PC-9 (cell line): ENCODE data around the gene MYO16. TPM values are rescaled to one million over a fixed set of nuclear protein-coding genes. Genes with fewer than 3 reads are reported as not detected.

ENCODE experiments used
- BruUV-seq: library from RNA; stranded (reverse); fragments of 400-500 nt; replicated peaks from 2 replicates; lab custom pipeline; 2021; lab: Mats Ljungman, UMichigan
- CTCF ChIA-PET: fragments of 300-600 bp; sonication (Branson Sonifier 250); formaldehyde crosslinking; loops from one replicate; lab custom pipeline; 2022; ENCODE audit warnings: antibody characterized with exemption; lab: Charles Lee
- POLR2A ChIA-PET: fragments of 300-600 bp; sonication (Branson Sonifier 250); formaldehyde crosslinking; loops from one replicate; lab custom pipeline; 2022; ENCODE audit warnings: antibody characterized with exemption; ENCODE audit not compliant: unreplicated experiment; lab: Charles Lee
- DNase-seq, 2 experiments: peaks; one replicate each; pipeline versions ENCODE4 v3.0.0 to v3.0.0-alpha.2; 2015 to 2022; ENCODE audit warnings: mixed read lengths in 1 of 2
- H2AFZ ChIP-seq: fragments of 200-600 bp; sonication (generic); 2 replicates; pipeline ENCODE4 v1.8.1; 2017; ENCODE audit warnings: antibody characterized with exemption
- H3F3A ChIP-seq: fragments of 200-600 bp; sonication (generic); 2 replicates; pipeline ENCODE4 v1.8.1; 2017; ENCODE audit warnings: antibody characterized with exemption, mild to moderate bottlenecking, low read depth; ENCODE audit not compliant: insufficient read depth
- H3K27ac ChIP-seq: fragments of 200-600 bp; sonication (generic); 2 replicates; pipeline ENCODE4 v1.6.1; 2016; ENCODE audit warnings: mixed run types
- H3K27me3 ChIP-seq: fragments of 200-600 bp; sonication (generic); 2 replicates; pipeline ENCODE4 v1.6.1; 2016; ENCODE audit warnings: low read depth, mixed run types; ENCODE audit not compliant: insufficient read depth
- H3K36me3 ChIP-seq: fragments of 200-600 bp; sonication (generic); 2 replicates; pipeline ENCODE4 v1.6.1; 2016; ENCODE audit warnings: low read depth, mixed run types
- H3K4me1 ChIP-seq: fragments of 200-600 bp; sonication (generic); replicated peaks from 2 replicates; pipeline ENCODE4 v1.6.1; 2016; ENCODE audit warnings: mixed run types; ENCODE audit not compliant: insufficient read depth
- H3K4me2 ChIP-seq: fragments of 200-600 bp; sonication (generic); 2 replicates; pipeline ENCODE4 v1.6.1; 2017; ENCODE audit warnings: mixed run types
- H3K4me3 ChIP-seq: fragments of 200-600 bp; sonication (generic); 2 replicates; pipeline ENCODE4 v1.6.1; 2016; ENCODE audit warnings: mixed run types
- H3K79me2 ChIP-seq: fragments of 200-600 bp; sonication (generic); 2 replicates; pipeline ENCODE4 v1.6.1; 2017; ENCODE audit warnings: low read depth, mixed run types
- H3K9me2 ChIP-seq: fragments of 200-600 bp; sonication (generic); 2 replicates; pipeline ENCODE4 v1.8.1; 2017; ENCODE audit warnings: mild to moderate bottlenecking; ENCODE audit not compliant: insufficient read depth
- H3K9me3 ChIP-seq: fragments of 200-600 bp; sonication (generic); 2 replicates; pipeline ENCODE4 v1.8.1; 2016; ENCODE audit warnings: low read depth; ENCODE audit not compliant: insufficient read depth
- H4K20me1 ChIP-seq: fragments of 200-600 bp; sonication (generic); 2 replicates; pipeline ENCODE4 v1.8.1; 2017; ENCODE audit not compliant: insufficient read depth
- EZH2 ChIP-seq: fragments of 200-600 bp; sonication (generic); IDR thresholded peaks from 2 replicates; pipeline ENCODE4 v1.8.0; 2017; ENCODE audit warnings: antibody characterized with exemption, low read depth
- intact Hi-C: fragments of 100-400 bp; cut with micrococcal nuclease; formaldehyde crosslinking; loops from one replicate; pipeline ENCODE4 v1.10.0; 2022; ENCODE audit not compliant: unreplicated experiment
- total RNA-seq: library from RNA; stranded (reverse); gene quantifications from 2 replicates; pipeline ENCODE4 v1.2.3, GENCODE V29; 2021
- TF ChIP-seq, protein P1 (sequence below): fragments of 200-600 bp; sonication (generic); conservative IDR thresholded peaks from 2 replicates; pipeline ENCODE4 v1.6.1; 2017; ENCODE audit warnings: mixed run types, antibody characterized with exemption, mild to moderate bottlenecking, moderate library complexity

MYO16 gene
- total RNA-seq, 1 experiment from 2014 or later, result 0.59 TPM

- TF ChIP-seq, protein P1, sequence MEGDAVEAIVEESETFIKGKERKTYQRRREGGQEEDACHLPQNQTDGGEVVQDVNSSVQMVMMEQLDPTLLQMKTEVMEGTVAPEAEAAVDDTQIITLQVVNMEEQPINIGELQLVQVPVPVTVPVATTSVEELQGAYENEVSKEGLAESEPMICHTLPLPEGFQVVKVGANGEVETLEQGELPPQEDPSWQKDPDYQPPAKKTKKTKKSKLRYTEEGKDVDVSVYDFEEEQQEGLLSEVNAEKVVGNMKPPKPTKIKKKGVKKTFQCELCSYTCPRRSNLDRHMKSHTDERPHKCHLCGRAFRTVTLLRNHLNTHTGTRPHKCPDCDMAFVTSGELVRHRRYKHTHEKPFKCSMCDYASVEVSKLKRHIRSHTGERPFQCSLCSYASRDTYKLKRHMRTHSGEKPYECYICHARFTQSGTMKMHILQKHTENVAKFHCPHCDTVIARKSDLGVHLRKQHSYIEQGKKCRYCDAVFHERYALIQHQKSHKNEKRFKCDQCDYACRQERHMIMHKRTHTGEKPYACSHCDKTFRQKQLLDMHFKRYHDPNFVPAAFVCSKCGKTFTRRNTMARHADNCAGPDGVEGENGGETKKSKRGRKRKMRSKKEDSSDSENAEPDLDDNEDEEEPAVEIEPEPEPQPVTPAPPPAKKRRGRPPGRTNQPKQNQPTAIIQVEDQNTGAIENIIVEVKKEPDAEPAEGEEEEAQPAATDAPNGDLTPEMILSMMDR, result no peak
- TF ChIP-seq EZH2, result no peak
- CTCF ChIA-PET, result no interaction called here
- intact Hi-C loops, result no loop called here
Observed at GRCh38 chr13:109121826-109122225, 492.4 kb downstream of the MYO16 start.

GRCh38 chr13:109123971-109124370 lies 494.6 kb downstream of the MYO16 start:
- H2AFZ ChIP-seq, result no peak overlapping the region; the same call in 1 of the 2 replicates
- H3K36me3 ChIP-seq, result no peaks in the 10 kb centered on the region
- ChIA-PET CTCF (no interaction called here), POLR2A (no interaction called here)
- no peaks in the 10 kb centered on the region for H3F3A ChIP-seq
- no peak overlapping the region for H3K4me3 ChIP-seq
- H3K79me2 ChIP-seq, result no peaks in the 10 kb centered on the region
- no peak overlapping the region for H3K4me2 ChIP-seq
- TF ChIP-seq EZH2, result no peak
- TF ChIP-seq, protein P1, result no peak
- no peaks in the 10 kb centered on the region for H3K27me3 ChIP-seq
- no TSS peak for BruUV-seq
- H4K20me1 ChIP-seq, result no peaks in the 10 kb centered on the region
- H3K27ac ChIP-seq, result no peak overlapping the region
- intact Hi-C loops, result no loop called here
- DNase-seq, result no peak
- H3K9me2 ChIP-seq, result no peaks in the 10 kb centered on the region; the same call in 1 of the 2 replicates
- H3K9me3 ChIP-seq, result no peaks in the 10 kb centered on the region
- H3K4me1 ChIP-seq, result no peaks in the 10 kb centered on the region

More at GRCh38 chr13:109121826-109122225, 492.4 kb downstream of the MYO16 start:
- Histone ChIP-seq H3K79me2 (no peaks in the 10 kb centered on the region), H3K9me2 (no peaks in the 10 kb centered on the region), H3K36me3 (no peaks in the 10 kb centered on the region), H3K4me3 (no peak overlapping the region), H3K4me1 (no peaks in the 10 kb centered on the region), H2AFZ (no peak overlapping the region), H3F3A (no peaks in the 10 kb centered on the region), H4K20me1 (no peaks in the 10 kb centered on the region), H3K27me3 (no peaks in the 10 kb centered on the region), H3K27ac (no peak overlapping the region), H3K4me2 (no peak overlapping the region), H3K9me3 (no peaks in the 10 kb centered on the region)
- no peak for DNase-seq
- no TSS peak for BruUV-seq
- POLR2A ChIA-PET, result no interaction called here

DNA sequence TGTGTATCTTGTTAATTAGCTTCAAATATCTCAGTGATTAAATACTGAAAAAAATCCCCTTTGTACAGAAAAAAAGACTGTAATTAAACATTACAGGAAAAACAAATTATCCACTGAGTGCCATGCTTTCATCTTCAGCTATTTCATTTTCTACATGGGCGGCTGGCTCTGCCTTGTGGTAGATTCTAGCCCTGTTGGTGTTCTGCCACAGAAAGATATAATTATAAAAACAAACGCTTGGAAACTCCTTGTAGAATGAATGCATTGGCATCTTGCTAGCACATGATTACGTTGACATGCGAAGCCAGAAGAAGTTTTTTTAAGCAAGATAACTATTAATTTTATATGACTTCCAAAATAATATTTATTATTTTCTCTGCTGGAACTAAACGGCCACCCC lies 496.8 kb downstream of the MYO16 start:
- H3K36me3 ChIP-seq, result no peaks in the 10 kb centered on the region
- ChIA-PET POLR2A (interaction anchor here (0.5 kb wide), 1 partner anchor 458 kb away, joined by 6 read pairs; no protein-coding TSS in a partner anchor), CTCF (interaction anchor here (0.7 kb wide), 1 partner anchor 164 kb away, joined by 3 read pairs; no protein-coding TSS in a partner anchor)
- H3K9me2 ChIP-seq, result no peaks in the 10 kb centered on the region; the same call in 1 of the 2 replicates
- H3K9me3 ChIP-seq, result no peaks in the 10 kb centered on the region
- no peaks in the 10 kb centered on the region for H3K4me1 ChIP-seq
- H3K4me3 ChIP-seq, result no peak overlapping the region
- no peak overlapping the region for H2AFZ ChIP-seq
- no peaks in the 10 kb centered on the region for H3K79me2 ChIP-seq
- no TSS peak for BruUV-seq
- intact Hi-C loops, result no loop called here
- TF ChIP-seq, protein P1, result no peak
- TF ChIP-seq EZH2, result no peak
- H3F3A ChIP-seq, result no peaks in the 10 kb centered on the region
- no peaks in the 10 kb centered on the region for H4K20me1 ChIP-seq
- no peak for DNase-seq
- no peak overlapping the region for H3K4me2 ChIP-seq
- no peaks in the 10 kb centered on the region for H3K27me3 ChIP-seq
- H3K27ac ChIP-seq, result no peak overlapping the region
